PC-9 (cell line): Measurements from ENCODE around the gene TMEM208.

ENCODE experiments used
- CTCF ChIP-seq: fragments of 200-600 bp; sonication (generic); conservative IDR thresholded peaks from 2 replicates; pipeline ENCODE4 v1.6.1; 2017; ENCODE audit warnings: mixed run types, antibody characterized with exemption, mild to moderate bottlenecking, moderate library complexity
- EZH2 ChIP-seq: fragments of 200-600 bp; sonication (generic); IDR thresholded peaks from 2 replicates; pipeline ENCODE4 v1.8.0; 2017; ENCODE audit warnings: antibody characterized with exemption, low read depth

GRCh38 chr16:67192781-67193361 is 34.1 kb upstream of the TMEM208 start:
- TF ChIP-seq CTCF (no peak), EZH2 (no peak)
